ENCODE results near the gene MYLK4.

MYLK4 gene

GRCh38 chr6:2729921-2730320 is 20.8 kb downstream of the MYLK4 start:
- FAIRE-seq (no peak), DNase-seq (ENCODE audit: insufficient read length) (no peak)
- TF ChIP-seq POLR2A (IDR thresholded peaks at IDR 0.05; ENCODE audit: low read depth, low read length) (no peak), TAF1 (IDR thresholded peaks at IDR 0.05; ENCODE audit: borderline replicate concordance, low read depth, low read length) (no peak), POLR2AphosphoS5 (IDR thresholded peaks at IDR 0.05; ENCODE audit: low read depth, low read length) (no peak)

GRCh38 chr6:2725999-2726567 is 24.6 kb downstream of the MYLK4 start:
- TF ChIP-seq TAF1 (IDR thresholded peaks at IDR 0.05; ENCODE audit: borderline replicate concordance, low read depth, low read length) (no peak), POLR2AphosphoS5 (IDR thresholded peaks at IDR 0.05; ENCODE audit: low read depth, low read length) (no peak), POLR2A (IDR thresholded peaks at IDR 0.05; ENCODE audit: low read depth, low read length) (no peak)
- DNase-seq (ENCODE audit: insufficient read length) (peak; percentile 43), FAIRE-seq (no peak)

GRCh38 chr6:2725364-2725988 is 25.2 kb downstream of the MYLK4 start:
- FAIRE-seq (no peak), DNase-seq (ENCODE audit: insufficient read length) (no peak)
- TF ChIP-seq TAF1 (IDR thresholded peaks at IDR 0.05; ENCODE audit: borderline replicate concordance, low read depth, low read length) (no peak), POLR2AphosphoS5 (IDR thresholded peaks at IDR 0.05; ENCODE audit: low read depth, low read length) (no peak), POLR2A (IDR thresholded peaks at IDR 0.05; ENCODE audit: low read depth, low read length) (no peak)

GRCh38 chr6:2721219-2721618 is 29.5 kb downstream of the MYLK4 start:
- no peak for DNase-seq (ENCODE audit: insufficient read length)
- FAIRE-seq: no peak
- TF ChIP-seq POLR2A (IDR thresholded peaks at IDR 0.05; ENCODE audit: low read depth, low read length): no peak
- TF ChIP-seq TAF1 (IDR thresholded peaks at IDR 0.05; ENCODE audit: borderline replicate concordance, low read depth, low read length): no peak
- TF ChIP-seq POLR2AphosphoS5 (IDR thresholded peaks at IDR 0.05; ENCODE audit: low read depth, low read length): no peak

- DNase-seq (ENCODE audit: insufficient read length): no peak
- FAIRE-seq: no peak
- TF ChIP-seq POLR2A (IDR thresholded peaks at IDR 0.05; ENCODE audit: low read depth, low read length): no peak
- no peak for TF ChIP-seq POLR2AphosphoS5 (IDR thresholded peaks at IDR 0.05; ENCODE audit: low read depth, low read length)
- TF ChIP-seq TAF1 (IDR thresholded peaks at IDR 0.05; ENCODE audit: borderline replicate concordance, low read depth, low read length): no peak
Observed at GRCh38 chr6:2719093-2719455, 31.6 kb downstream of the MYLK4 start.

GRCh38 chr6:2718334-2719092 is 32.2 kb downstream of the MYLK4 start:
- FAIRE-seq: no peak
- DNase-seq (ENCODE audit: insufficient read length): no peak
- TF ChIP-seq POLR2AphosphoS5 (IDR thresholded peaks at IDR 0.05; ENCODE audit: low read depth, low read length): no peak
- no peak for TF ChIP-seq TAF1 (IDR thresholded peaks at IDR 0.05; ENCODE audit: borderline replicate concordance, low read depth, low read length)
- no peak for TF ChIP-seq POLR2A (IDR thresholded peaks at IDR 0.05; ENCODE audit: low read depth, low read length)

GRCh38 chr6:2716936-2717700 is 33.6 kb downstream of the MYLK4 start:
- no peak for FAIRE-seq

GRCh38 chr6:2715737-2716136 is 35.0 kb downstream of the MYLK4 start:
- TF ChIP-seq TAF1 (IDR thresholded peaks at IDR 0.05; ENCODE audit: borderline replicate concordance, low read depth, low read length) (no peak), POLR2A (IDR thresholded peaks at IDR 0.05; ENCODE audit: low read depth, low read length) (no peak), POLR2AphosphoS5 (IDR thresholded peaks at IDR 0.05; ENCODE audit: low read depth, low read length) (no peak)
- FAIRE-seq (no peak), DNase-seq (ENCODE audit: insufficient read length) (no peak)

More at GRCh38 chr6:2716936-2717700, 33.6 kb downstream of the MYLK4 start:
- DNase-seq (ENCODE audit: insufficient read length): no peak
- TF ChIP-seq POLR2A (IDR thresholded peaks at IDR 0.05; ENCODE audit: low read depth, low read length): no peak
- no peak for TF ChIP-seq TAF1 (IDR thresholded peaks at IDR 0.05; ENCODE audit: borderline replicate concordance, low read depth, low read length)
- no peak for TF ChIP-seq POLR2AphosphoS5 (IDR thresholded peaks at IDR 0.05; ENCODE audit: low read depth, low read length)

- DNase-seq (ENCODE audit: insufficient read length) (no peak), FAIRE-seq (no peak)
- TF ChIP-seq POLR2A (IDR thresholded peaks at IDR 0.05; ENCODE audit: low read depth, low read length): no peak
- no peak for TF ChIP-seq TAF1 (IDR thresholded peaks at IDR 0.05; ENCODE audit: borderline replicate concordance, low read depth, low read length)
Observed at GRCh38 chr6:2714111-2714895, 36.4 kb downstream of the MYLK4 start.

GRCh38 chr6:2713473-2714110 is 37.1 kb downstream of the MYLK4 start:
- DNase-seq (ENCODE audit: insufficient read length) (no peak), FAIRE-seq (no peak)
- TF ChIP-seq POLR2A (IDR thresholded peaks at IDR 0.05; ENCODE audit: low read depth, low read length) (no peak), POLR2AphosphoS5 (IDR thresholded peaks at IDR 0.05; ENCODE audit: low read depth, low read length) (no peak), TAF1 (IDR thresholded peaks at IDR 0.05; ENCODE audit: borderline replicate concordance, low read depth, low read length) (no peak)

Data from GM12892 (cell line).